Eye (tissue), 1 donor: Measurements from ENCODE around the gene GGT6.

Source experiments
- DNase-seq: peaks from one replicate; pipeline ENCODE4 v3.0.0-alpha.2; 2015

The GGT6 gene

DNA sequence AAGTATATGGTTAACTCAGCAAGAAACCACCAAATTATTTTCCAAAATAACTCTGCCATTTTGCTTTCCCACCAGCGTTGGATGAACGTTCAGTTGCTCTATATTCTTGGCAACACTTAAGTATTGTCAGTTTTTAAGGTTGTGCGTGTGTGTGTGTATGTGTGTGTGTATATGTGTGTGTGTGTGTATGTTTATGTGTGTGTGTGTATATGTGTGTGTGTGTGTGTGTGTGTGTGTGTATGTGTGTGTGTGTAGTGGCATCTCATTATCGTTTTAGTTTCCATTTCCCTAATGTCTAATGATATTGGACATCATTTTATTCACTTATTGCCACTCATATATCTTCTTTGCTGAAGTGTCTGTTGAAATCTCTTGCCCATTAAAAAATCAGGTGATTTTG is 12.7 kb upstream of the GGT6 start:
- DNase-seq = no peak

DNA sequence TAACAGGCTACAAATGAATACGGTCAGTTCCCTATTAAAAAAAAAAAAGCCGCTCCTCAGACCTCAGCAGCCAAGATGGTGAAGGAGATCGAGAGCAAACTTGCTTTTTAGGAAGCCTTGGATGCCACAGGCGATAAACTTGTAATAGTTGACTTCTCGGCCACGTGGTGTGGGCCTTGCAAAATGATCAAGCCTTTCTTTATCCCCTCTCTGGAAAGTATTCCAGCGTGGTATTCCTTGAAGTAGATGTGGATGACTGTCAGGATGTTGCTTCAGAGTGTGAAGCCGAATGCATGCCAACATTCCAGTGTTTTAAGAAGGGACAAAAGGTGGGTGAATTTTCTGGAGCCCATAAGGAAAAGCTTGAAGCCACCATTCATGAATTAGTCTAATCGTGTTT is 11.8 kb upstream of the GGT6 start:
- DNase-seq = no peak

GRCh38 chr17:4569591-4569990 is 9.2 kb upstream of the GGT6 start:
- DNase-seq = no peak

DNA sequence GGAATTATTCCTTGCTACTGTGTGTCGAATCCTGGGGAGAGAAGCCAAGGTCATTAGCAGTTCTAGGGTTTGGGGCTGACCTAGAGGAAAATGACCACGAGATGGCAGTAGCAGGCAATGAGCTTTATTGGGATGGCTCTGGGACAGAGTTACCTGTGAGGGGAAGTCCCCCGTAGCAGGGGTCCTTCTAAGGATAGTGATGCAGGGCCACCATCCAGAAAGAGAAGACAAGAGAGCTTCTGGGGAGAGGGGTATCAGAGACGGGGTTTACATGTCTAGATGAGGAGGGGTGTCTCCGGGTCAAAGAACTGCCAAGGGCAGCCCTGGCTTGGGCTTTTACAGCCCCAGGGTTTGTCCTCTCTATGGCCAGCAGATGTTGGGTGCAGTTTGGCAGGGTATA is 6.4 kb upstream of the GGT6 start:
- peak; percentile 91 for DNase-seq

DNA sequence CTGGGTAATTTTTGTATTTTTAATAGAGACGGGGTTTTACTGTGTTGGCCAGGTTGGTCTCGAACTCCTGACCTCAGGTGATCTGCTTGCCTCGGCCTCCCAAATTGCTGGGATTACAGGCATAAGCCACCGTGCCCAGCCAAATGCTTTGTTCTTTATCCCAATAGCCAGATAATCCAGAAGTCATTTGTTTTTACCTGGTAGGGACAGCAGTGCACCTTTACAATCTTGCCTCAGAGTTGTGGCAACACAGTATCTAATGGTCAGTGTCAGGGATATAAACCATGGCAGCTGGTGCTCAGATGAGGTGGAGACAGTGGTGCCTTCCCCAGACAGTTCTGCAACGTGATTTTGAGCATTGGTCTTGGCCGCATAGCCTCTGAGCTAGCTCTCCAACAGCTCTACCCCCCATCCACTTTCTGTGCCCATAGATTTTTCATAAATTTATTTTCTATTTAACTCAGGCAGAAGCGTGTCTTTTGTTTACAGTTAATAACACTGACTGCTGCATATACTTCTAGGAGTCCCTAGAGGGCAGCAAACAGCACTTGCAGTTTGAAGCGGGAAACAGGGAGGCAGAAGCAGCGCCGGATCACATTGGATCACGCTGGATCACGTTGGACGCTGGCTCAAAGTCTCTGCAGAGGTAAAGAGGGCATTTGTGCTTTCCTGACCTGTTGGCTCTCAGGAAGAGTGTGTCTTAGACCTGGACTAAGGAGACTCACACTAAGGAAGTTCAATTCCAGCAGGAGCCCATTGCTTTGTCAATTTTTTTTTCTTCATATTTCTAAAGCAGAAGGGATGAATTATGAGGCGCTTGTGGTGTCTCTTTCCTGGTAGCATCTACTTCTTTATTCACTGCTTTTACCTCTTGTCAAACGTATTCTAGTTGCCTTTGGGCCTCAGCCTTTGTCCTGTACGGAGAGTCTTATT is 5.1 kb upstream of the GGT6 start:
- DNase-seq = peak; percentile 88

DNA sequence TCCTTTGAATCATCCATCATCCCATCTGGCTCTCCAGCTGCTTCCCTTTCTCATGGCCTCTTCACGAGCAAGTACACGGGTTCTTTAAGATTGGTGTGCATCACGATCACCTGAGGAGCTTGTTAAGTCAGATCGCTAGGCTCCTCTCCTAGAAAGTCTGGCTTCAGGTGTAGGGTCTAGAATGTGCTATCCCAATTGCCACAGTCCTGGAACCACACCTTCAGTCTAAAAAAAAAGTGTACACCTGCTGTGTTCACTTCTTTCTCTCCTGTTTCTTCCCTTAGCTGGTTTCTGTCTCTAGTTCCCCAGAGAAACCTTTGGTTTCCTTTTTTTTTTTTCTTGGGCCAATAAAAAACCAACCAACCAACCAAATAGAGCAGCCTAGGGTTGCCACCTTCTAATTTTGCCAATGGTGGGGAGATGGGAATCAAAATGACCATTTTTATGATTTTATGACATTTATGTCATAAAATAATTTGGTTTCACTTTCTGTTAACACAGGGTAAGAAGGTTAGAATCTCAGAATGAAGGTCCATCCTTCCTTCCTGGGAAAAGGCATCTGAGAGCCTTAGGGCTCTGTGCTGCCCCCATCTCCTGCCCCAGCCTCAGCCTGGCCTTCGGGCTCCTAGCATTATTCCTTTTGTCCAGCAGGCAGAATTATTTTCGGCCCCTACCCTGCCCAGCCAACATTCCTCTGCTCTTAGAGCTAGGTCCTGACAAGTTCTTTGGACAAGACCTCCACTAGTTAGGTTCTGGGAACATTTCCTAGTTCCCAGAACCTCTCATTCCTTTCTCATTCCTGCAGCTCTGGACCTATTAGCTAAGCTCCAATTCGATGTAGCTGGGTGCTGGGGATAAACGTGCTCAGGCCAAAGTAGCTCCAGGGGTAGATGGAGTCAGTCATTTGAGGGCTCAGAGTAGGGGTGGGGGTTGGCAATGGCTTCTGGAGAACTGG is 1.9 kb upstream of the GGT6 start:
- no peak for DNase-seq

DNA sequence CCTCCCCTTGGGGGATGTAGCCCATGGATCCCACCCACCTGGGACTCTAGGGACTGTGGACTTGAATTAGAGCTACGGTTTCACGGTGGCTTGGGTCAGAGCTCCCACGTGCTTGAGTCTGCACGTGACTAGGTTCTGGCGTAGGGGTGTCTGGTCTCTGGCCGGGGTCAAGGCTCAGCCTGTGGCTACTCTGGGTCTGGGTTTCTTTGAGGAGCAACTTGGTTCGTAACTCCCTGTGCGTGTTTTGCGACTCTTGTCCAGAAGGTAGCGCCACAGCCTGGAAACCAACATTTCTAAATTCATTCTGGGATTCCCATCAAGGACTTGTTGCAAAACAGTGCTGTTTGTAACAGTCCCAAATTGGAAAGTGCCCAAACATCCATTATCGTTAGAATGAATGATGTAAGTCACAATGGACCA is 470 bp upstream of the GGT6 start:
- DNase-seq = no peak

GRCh38 chr17:4559966-4560365 is 411 bp downstream of the GGT6 start:
- no peak for DNase-seq

- DNase-seq = no peak
Measured at GRCh38 chr17:4559139-4559791, 1.1 kb downstream of the GGT6 start.

DNA sequence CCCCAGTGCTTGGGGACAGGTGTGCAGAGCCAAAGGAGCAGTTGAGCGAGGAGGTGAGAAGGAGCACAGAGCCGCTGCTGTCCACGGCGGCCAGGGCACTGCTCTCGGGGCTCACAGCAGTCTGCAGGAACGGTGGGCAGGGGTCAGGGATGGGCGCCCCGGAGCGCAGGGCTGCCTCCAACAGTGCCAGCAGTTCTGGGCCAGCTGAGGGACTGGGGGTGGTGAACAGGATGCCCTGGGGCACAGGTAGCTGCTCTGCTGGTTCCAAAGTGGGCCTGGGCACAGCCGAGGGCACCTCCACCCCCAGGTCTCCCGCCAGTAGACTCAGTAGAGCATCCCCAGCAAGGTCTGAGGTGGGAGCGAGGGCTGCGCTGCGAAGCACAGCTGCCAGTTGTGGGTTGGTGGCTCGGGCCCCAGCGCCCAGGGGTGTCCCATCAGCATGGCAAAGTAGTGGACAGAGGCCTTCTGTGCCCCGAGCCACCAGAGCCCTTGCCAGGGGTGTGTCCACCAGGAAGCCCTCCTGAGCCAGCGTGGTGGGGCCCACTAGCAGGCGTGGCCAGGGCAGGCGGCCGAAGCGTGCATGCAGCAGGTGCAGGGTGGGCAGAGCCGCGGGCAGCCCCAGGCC is 1.9 kb downstream of the GGT6 start:
- no peak for DNase-seq

GRCh38 chr17:4557626-4558346 is 2.6 kb downstream of the GGT6 start:
- DNase-seq = no peak

DNA sequence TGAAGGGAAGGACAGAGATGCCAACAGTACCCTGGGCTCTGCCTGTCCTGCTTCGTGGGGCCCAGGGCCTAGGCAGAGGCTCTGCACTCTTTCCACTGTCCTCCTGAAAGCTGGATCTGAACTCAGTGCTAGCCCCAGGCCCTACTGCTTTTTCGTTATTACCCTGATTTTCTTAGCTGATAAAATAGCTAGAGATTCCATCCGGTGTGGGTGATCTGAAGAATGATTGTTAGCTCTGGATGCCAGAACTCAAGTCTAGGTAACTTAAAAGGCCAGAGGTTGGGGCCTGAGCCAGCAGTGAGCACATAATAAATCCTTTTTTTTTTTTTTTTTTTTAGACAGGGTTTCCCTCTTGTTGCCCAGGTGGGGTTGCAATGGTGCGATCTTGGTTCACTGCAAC is 3.4 kb downstream of the GGT6 start:
- DNase-seq = no peak

DNA sequence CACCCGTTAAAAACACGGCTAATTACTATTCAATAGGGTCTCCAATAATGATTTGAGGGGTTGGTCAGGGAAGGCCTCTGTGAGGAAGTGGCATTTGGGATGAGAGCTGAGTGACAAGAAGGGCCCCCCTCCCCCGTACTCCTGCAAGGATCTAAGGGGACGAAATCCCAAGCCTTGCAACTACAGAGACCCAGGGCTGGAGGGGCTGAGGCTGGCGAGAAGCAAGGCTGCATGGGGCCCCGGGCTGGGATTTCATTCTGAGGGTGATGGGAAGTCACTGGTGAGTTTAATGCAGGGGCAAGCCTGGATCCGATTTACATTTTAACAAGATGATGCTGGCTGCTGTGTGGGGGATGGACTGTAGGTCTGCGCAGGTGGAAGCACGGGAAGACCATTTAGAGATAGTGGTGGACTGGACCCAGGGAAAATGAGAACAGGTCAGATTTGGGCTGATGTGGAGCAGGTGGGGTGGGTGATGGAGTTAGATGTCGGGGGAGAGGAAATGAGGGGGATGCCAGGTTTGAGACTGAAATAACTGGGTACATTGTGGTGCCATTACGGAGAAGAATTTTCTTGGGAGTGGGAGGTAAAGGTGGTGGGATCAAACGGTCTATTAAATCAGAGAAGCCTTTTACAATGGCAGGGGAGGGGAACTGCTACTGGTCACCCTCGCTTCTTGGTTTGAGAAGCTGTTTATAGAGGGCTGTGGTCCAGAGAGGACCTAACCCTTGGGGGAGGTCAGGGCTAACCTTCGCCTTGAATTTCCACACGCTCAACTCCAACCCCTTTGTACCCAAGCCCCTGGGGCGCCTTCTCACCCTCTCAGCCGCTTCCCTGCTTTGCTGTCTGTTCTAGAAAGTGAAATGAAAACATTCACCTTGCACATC is 4.3 kb downstream of the GGT6 start:
- DNase-seq = no peak

- DNase-seq = peak; percentile 99
Measured at GRCh38 chr17:4554997-4555799, 5.2 kb downstream of the GGT6 start, which contains the start of gene MYBBP1A. Gene MYBBP1A (minus strand): TSS chr17:4555384. CDS start chr17:4555324, 60 bp downstream.

DNA sequence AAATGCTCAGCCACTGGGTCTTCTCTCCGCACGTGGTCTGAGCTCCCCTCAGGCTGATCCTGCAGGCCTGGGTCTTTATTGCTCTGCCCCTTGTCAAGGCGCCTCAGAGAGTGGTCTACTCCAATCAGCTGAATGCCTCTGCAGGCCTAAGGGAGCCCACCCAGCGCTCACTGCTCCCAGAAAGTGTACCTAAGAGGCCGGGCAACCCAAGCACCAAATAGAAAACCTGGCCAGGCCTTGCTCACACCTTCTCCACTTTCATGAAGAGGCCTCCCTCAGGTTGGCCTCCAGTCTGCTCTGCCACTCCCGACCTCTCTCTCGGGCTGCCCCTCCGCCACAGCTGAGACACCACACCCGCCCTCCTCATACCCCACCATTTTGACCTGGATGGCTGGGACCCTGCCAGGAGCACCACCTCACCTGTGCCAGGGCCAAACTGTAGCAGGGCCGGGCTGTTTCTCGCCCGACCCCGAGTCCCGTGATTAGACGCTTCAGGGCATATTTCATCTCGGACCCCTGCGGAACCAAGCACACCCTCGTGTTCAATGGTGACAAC is 5.9 kb downstream of the GGT6 start:
- DNase-seq = no peak

- DNase-seq = no peak
Measured at GRCh38 chr17:4553669-4554068, 6.7 kb downstream of the GGT6 start.

- no peak for DNase-seq
Measured at GRCh38 chr17:4551796-4552525, 8.4 kb downstream of the GGT6 start.

DNA sequence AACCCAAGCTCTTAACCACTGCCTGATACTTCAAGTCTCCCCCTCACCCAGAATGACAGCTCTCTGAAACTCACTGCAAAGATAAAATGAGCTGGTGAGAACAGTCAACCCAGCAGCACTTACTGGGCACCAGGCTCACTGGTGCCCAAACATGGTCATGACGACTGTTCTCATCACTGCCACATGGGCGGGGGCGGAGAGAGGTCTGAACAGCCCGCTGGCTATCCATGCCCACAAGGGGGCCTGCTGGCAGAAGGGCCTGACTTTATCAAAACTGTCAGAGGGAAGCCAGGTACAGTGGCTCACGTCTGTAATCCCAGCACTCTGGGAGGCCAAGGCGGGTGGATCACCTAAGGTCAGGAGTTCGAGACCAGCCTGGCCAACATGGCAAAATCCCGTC is 9.2 kb downstream of the GGT6 start:
- no peak for DNase-seq

DNA sequence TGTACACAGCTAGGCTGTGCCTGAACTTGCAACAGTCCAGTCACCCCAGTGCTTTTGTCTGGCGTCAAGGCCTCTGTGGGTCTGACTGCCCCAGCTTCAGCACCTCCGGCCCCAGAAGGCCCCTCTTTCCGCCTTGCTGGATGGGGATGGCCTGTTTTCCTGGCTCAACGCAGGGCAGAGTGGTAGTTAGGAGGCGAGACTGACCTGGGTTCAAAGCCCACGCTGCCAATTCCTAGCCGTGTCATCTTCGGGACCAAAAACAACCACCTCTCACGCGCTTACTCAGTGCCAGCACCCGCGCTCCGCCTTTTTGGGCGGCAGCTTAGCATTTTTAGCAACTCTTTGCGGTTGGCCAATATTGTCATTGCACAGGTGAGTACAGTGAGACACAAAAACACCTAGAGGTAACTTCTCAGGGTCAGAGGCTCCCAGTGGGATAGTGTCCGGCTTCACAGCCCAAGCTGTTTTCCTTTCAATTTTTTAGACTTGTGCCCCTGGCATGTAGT is 9.8 kb downstream of the GGT6 start:
- DNase-seq = no peak
